ENCODE data around the gene DCAF12. TPM values are rescaled to one million over a fixed set of nuclear protein-coding genes. Genes with fewer than 3 reads are reported as not detected.
A peak's percentile ranks its signal among the peaks of the same experiment; 100 is the strongest.

DCAF12 gene
- polyA plus RNA-seq, 1 of the 3 experiments (the other 2 are of a cell fraction), result 20.8 TPM

GRCh38 chr9:34157898-34158297 is 31.4 kb upstream of the DCAF12 start:
- Histone ChIP-seq H3F3A (replicated peaks; ENCODE audit: insufficient read depth) (no peaks in the 10 kb centered on the region), H3K36me3 (replicated peaks in 1 of 2; ENCODE audit: control insufficient read depth in 1 of 2, insufficient read depth in 2 of 2, low read length in 1 of 2) (no peaks in the 10 kb centered on the region), H3K9me3 (no peaks in the 10 kb centered on the region), H3K4me1 (ENCODE audit: control insufficient read depth in 1 of 2, insufficient read depth in 2 of 2, low read depth in 1 of 2, low read length in 1 of 2) (no peaks in the 10 kb centered on the region), H4K20me1 (ENCODE audit: insufficient read depth) (no peaks in the 10 kb centered on the region), H3K79me2 (ENCODE audit: insufficient read depth) (no peaks in the 10 kb centered on the region), H3K9ac (no peak overlapping the region), H3K4me3 (ENCODE audit: low read depth in 2 of 2, low read length in 1 of 2) (no peak overlapping the region), H3K27me3 (ENCODE audit: insufficient read depth) (no peaks in the 10 kb centered on the region), H3K27ac (ENCODE audit: low read depth in 2 of 2, low read length in 1 of 2) (no peak overlapping the region), H3K4me2 (no peak overlapping the region), H2AFZ (ENCODE audit: low read depth) (no peak overlapping the region), H3K9me2 (no peaks in the 10 kb centered on the region)
- no peak for DNase-seq
- ChIA-PET POLR2A (no interaction called here), CTCF (no interaction called here)
- WGBS (ENCODE audit: low lambda C conversion rate), result 93% methylated on average over 2 of the region's 2 CpGs
- TF ChIP-seq MAX (IDR thresholded peaks at IDR 0.05; ENCODE audit: low read depth), result no peak
- TF ChIP-seq FOSL2 (IDR thresholded peaks at IDR 0.05; ENCODE audit: borderline replicate concordance, low read depth), result no peak
- no peak for TF ChIP-seq MEF2A (IDR thresholded peaks at IDR 0.05; ENCODE audit: borderline replicate concordance, low read depth)
- TF ChIP-seq POLR2AphosphoS5 (IDR thresholded peaks at IDR 0.05; ENCODE audit: low read depth, low read length), result no peak
- TF ChIP-seq CHD2 (IDR thresholded peaks at IDR 0.05; ENCODE audit: low read length, partially characterized antibody), result no peak
- no peak for TF ChIP-seq MXI1 (IDR thresholded peaks at IDR 0.05; ENCODE audit: low read depth, low read length)
- no peak for TF ChIP-seq YY1 (IDR thresholded peaks at IDR 0.05; ENCODE audit: low read depth)
- no peak for TF ChIP-seq FOXJ3 (CRISPR knock-in tag; IDR thresholded peaks at IDR 0.05)
- no peak for TF ChIP-seq FOXM1 (IDR thresholded peaks at IDR 0.05; ENCODE audit: low read depth)
- TF ChIP-seq SIN3A (IDR thresholded peaks at IDR 0.05; ENCODE audit: borderline replicate concordance, low read depth, low read length), result no peak
- TF ChIP-seq GATA2 (CRISPR knock-in tag; IDR thresholded peaks at IDR 0.05), result no peak
- no peak for TF ChIP-seq SMC3 (IDR thresholded peaks at IDR 0.05; ENCODE audit: low read depth, low read length)
- no peak for TF ChIP-seq RCOR1 (IDR thresholded peaks at IDR 0.05; ENCODE audit: low read length)

- no peaks in the 10 kb centered on the region for H3K9me2 ChIP-seq
- H3K27me3 ChIP-seq (ENCODE audit: insufficient read depth), result no peaks in the 10 kb centered on the region
- POLR2A ChIA-PET, result no interaction called here
- H3K9ac ChIP-seq, result no peak overlapping the region
- no peaks in the 10 kb centered on the region for H3K4me1 ChIP-seq (ENCODE audit: control insufficient read depth in 1 of 2, insufficient read depth in 2 of 2, low read depth in 1 of 2, low read length in 1 of 2)
- no peaks in the 10 kb centered on the region for H3K9me3 ChIP-seq
- CTCF ChIA-PET, result interaction anchor here (1.0 to 1.1 kb wide), 2 partner anchors 25 to 95 kb away, joined by 3 to 5 read pairs; no protein-coding TSS in a partner anchor
- no peak overlapping the region for H3K4me2 ChIP-seq
- TF ChIP-seq TCF12 (IDR thresholded peaks at IDR 0.05), result no peak
- no peak overlapping the region for H2AFZ ChIP-seq (ENCODE audit: low read depth)
- H3K4me3 ChIP-seq (ENCODE audit: low read depth in 2 of 2, low read length in 1 of 2), result no peak overlapping the region
- no peaks in the 10 kb centered on the region for H3K36me3 ChIP-seq (replicated peaks in 1 of 2; ENCODE audit: control insufficient read depth in 1 of 2, insufficient read depth in 2 of 2, low read length in 1 of 2)
- no peak overlapping the region for H3K27ac ChIP-seq (ENCODE audit: low read depth in 2 of 2, low read length in 1 of 2)
- DNase-seq, result no peak
- no peaks in the 10 kb centered on the region for H4K20me1 ChIP-seq (ENCODE audit: insufficient read depth)
- H3K79me2 ChIP-seq (ENCODE audit: insufficient read depth), result no peaks in the 10 kb centered on the region
- H3F3A ChIP-seq (replicated peaks; ENCODE audit: insufficient read depth), result no peaks in the 10 kb centered on the region
Observed at GRCh38 chr9:34157318-34157717, 30.8 kb upstream of the DCAF12 start.

GRCh38 chr9:34154057-34154456 is 27.6 kb upstream of the DCAF12 start:
- CTCF ChIA-PET, result no interaction called here
- 47% methylated on average over 1 of the region's 1 CpG for WGBS (ENCODE audit: low lambda C conversion rate)

More at GRCh38 chr9:34154057-34154456, 27.6 kb upstream of the DCAF12 start:
- Histone ChIP-seq H3F3A (replicated peaks; ENCODE audit: insufficient read depth) (no peaks in the 10 kb centered on the region), H2AFZ (ENCODE audit: low read depth) (no peak overlapping the region), H3K79me2 (ENCODE audit: insufficient read depth) (no peaks in the 10 kb centered on the region), H3K4me2 (no peak overlapping the region), H3K9me2 (no peaks in the 10 kb centered on the region), H3K4me1 (ENCODE audit: control insufficient read depth in 1 of 2, insufficient read depth in 2 of 2, low read depth in 1 of 2, low read length in 1 of 2) (no peaks in the 10 kb centered on the region), H3K27me3 (ENCODE audit: insufficient read depth) (no peaks in the 10 kb centered on the region), H4K20me1 (ENCODE audit: insufficient read depth) (no peaks in the 10 kb centered on the region), H3K9me3 (no peaks in the 10 kb centered on the region), H3K36me3 (replicated peaks in 1 of 2; ENCODE audit: control insufficient read depth in 1 of 2, insufficient read depth in 2 of 2, low read length in 1 of 2) (no peaks in the 10 kb centered on the region), H3K9ac (no peak overlapping the region), H3K4me3 (ENCODE audit: low read depth in 2 of 2, low read length in 1 of 2) (no peak overlapping the region), H3K27ac (ENCODE audit: low read depth in 2 of 2, low read length in 1 of 2) (no peak overlapping the region)
- POLR2A ChIA-PET, result no interaction called here
- no peak for TF ChIP-seq NRF1 (IDR thresholded peaks at IDR 0.05; ENCODE audit: low read depth, low read length)
- no peak for TF ChIP-seq RAD21 (IDR thresholded peaks at IDR 0.05; ENCODE audit: low read length)
- no peak for TF ChIP-seq FOXM1 (IDR thresholded peaks at IDR 0.05; ENCODE audit: low read depth)
- no peak for TF ChIP-seq ELF1 (IDR thresholded peaks at IDR 0.05)
- TF ChIP-seq EP300 (IDR thresholded peaks at IDR 0.05; ENCODE audit: borderline replicate concordance in 1 of 2, low read depth in 1 of 2, low read length in 1 of 2), result no peak
- peak; percentile 5; the same call in 1 of the 2 replicates for TF ChIP-seq TCF12 (IDR thresholded peaks at IDR 0.05)
- DNase-seq, result no peak

Data from SK-N-SH (cell line).